ENCODE results near the gene TOR1A. TPM values are rescaled to one million over a fixed set of nuclear protein-coding genes. Genes with fewer than 3 reads are reported as not detected.

Gene TOR1A
- total RNA-seq, 6 experiments from 2014 or later = 18.4 to 41.3 (median 23.0) TPM

- peak within 1 kb of the TSS; percentile 68 to 98 (median 98) for H3K4me3 ChIP-seq
- no peaks in the 10 kb centered on the region for H3K27me3 ChIP-seq
- peaks cover 9 to 32% (median 16%) of the 10 kb centered on the region in 4 donors for H3K36me3 ChIP-seq
- H3K27ac ChIP-seq = peak within 1 kb of the TSS; percentile 45 to 83 (median 83)
- TF ChIP-seq POLR2A (IDR thresholded peaks at IDR 0.05) (peak; percentile 90), CTCF (IDR thresholded peaks at IDR 0.05) (peak in 2 of 4 donors; percentile 10 to 27)
- peak; percentile 97 to 98 (median 98) for DNase-seq
- H3K9me3 ChIP-seq = no peaks in the 10 kb centered on the region
- intact Hi-C loops (cut with DNase I) = no loop called here
- 0% methylated on average over 3 of the region's 81 CpGs for WGBS (ENCODE audit: insufficient coverage, low coverage, low lambda C conversion rate, missing lambda C conversion rate)
- H3K4me1 ChIP-seq = peaks cover 0 to 18% (median 4%) of the 10 kb centered on the region in 4 donors
- peak; percentile 98 to 99 (median 99) for ATAC-seq
These were observed 11.4 kb upstream of the TOR1A start, which contains the start of the genes C9orf78 and USP20 for GRCh38 chr9:129835128-129835859. Gene C9orf78 (minus strand): TSS chr9:129835275. CDS start chr9:129835221, 54 bp downstream. Gene USP20 (plus strand): TSS chr9:129835458. CDS start chr9:129852556, 17,098 bp downstream.

- intact Hi-C loops (cut with DNase I) = no loop called here
- Histone ChIP-seq H3K4me3 (peak overlapping the region; percentile 68 to 98 (median 98)), H3K9me3 (no peaks in the 10 kb centered on the region), H3K36me3 (peaks cover 9 to 39% (median 21%) of the 10 kb centered on the region in 4 donors), H3K4me1 (peaks cover 0 to 18% (median 4%) of the 10 kb centered on the region in 4 donors), H3K27ac (peak overlapping the region; percentile 28 to 83 (median 52)), H3K27me3 (no peaks in the 10 kb centered on the region)
- 1% methylated on average over 21 of the region's 32 CpGs for WGBS (ENCODE audit: insufficient coverage, low coverage, low lambda C conversion rate, missing lambda C conversion rate)
- peak; percentile 34 to 45 (median 40) for ATAC-seq
- peak in 1 of 3 donors; percentile 59 for DNase-seq
- no peak for TF ChIP-seq POLR2A (IDR thresholded peaks at IDR 0.05)
These were observed 10.7 kb upstream of the TOR1A start for GRCh38 chr9:129834489-129835127.

GRCh38 chr9:129832982-129833381 lies 9.0 kb upstream of the TOR1A start:
- intact Hi-C loops (cut with DNase I) = no loop called here
- Histone ChIP-seq H3K27me3 (no peaks in the 10 kb centered on the region), H3K4me1 (peaks cover 0 to 18% (median 4%) of the 10 kb centered on the region in 4 donors), H3K4me3 (no peak overlapping the region), H3K27ac (no peak overlapping the region), H3K9me3 (no peaks in the 10 kb centered on the region), H3K36me3 (peaks cover 9 to 55% (median 29%) of the 10 kb centered on the region in 4 donors)
- WGBS (ENCODE audit: insufficient coverage, low coverage, low lambda C conversion rate, missing lambda C conversion rate) = 80% methylated on average over 1 of the region's 1 CpG
- DNase-seq = no peak
- ATAC-seq = no peak
- TF ChIP-seq CTCF (IDR thresholded peaks at IDR 0.05) = no peak

DNA sequence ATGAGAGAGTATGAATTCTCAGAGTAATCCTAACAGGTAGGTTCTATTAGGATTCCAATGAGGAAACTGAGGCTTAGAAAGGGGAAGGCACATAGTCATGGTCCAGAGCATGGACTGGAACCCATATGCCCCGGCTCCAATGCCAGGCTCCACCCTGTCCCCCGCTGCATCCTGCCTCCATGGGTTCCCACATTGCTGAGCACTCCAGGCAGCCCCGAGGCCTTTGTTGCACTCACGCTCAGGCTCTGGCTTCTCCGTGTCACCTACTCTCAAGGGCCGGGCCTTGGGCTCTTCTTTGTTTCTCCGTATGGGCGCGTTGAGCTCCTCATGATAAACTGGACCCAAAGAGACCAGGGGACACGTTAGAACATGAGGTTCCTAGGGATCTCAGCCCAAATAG lies 5.0 kb upstream of the TOR1A start:
- Histone ChIP-seq H3K36me3 (peaks cover 9 to 73% (median 29%) of the 10 kb centered on the region in 4 donors), H3K4me1 (peaks cover 0 to 6% (median 2%) of the 10 kb centered on the region in 4 donors)
- 89% methylated on average over 8 of the region's 10 CpGs for WGBS (ENCODE audit: insufficient coverage, low coverage, low lambda C conversion rate, missing lambda C conversion rate)

More for the DNA sequence above, 5.0 kb upstream of the TOR1A start:
- H3K27ac ChIP-seq = no peak overlapping the region
- no peak overlapping the region for H3K4me3 ChIP-seq
- TF ChIP-seq POLR2A (IDR thresholded peaks at IDR 0.05) = no peak
- no peak for TF ChIP-seq CTCF (IDR thresholded peaks at IDR 0.05)
- no peaks in the 10 kb centered on the region for H3K27me3 ChIP-seq
- intact Hi-C loops (cut with DNase I) = no loop called here
- H3K9me3 ChIP-seq = no peaks in the 10 kb centered on the region
- ATAC-seq (no peak), DNase-seq (no peak)
